Keratinocyte (primary cell): Measurements from ENCODE around the gene SOX30. TPM values are rescaled to one million over a fixed set of nuclear protein-coding genes. Genes with fewer than 3 reads are reported as not detected.

Experiments
- DNase-seq: peaks from one replicate; pipeline ENCODE4 v3.0.0-alpha.2; 2011; ENCODE audit warnings: low read depth, missing footprints, low spot score
- FAIRE-seq: peaks from 2 replicates; lab custom pipeline; 2011; peaks lifted over from hg19 to GRCh38; lab: Jason Lieb, UNC
- H2AFZ ChIP-seq: 2 replicates; pipeline ENCODE4 v1.6.0; 2012; ENCODE audit warnings: low read length, control low read depth, inconsistent platforms; ENCODE audit not compliant: control insufficient read depth
- H3K27ac ChIP-seq: 2 replicates; pipeline ENCODE4 v1.5.1; 2011; ENCODE audit warnings: low read length; ENCODE audit not compliant: control insufficient read depth, insufficient read depth
- H3K27me3 ChIP-seq: 3 replicates; pipeline ENCODE4 v1.6.0; 2011; ENCODE audit warnings: low read length; ENCODE audit not compliant: control insufficient read depth, insufficient read depth; ENCODE audit errors: extremely low read depth
- H3K36me3 ChIP-seq, 2 experiments: 2 replicates in 1 of 2; 3 replicates in 1 of 2; pipeline ENCODE4 v1.5.1; 2011; ENCODE audit warnings: low read length in 2 of 2, mild to moderate bottlenecking in 1 of 2; ENCODE audit not compliant: control insufficient read depth in 2 of 2, insufficient read depth in 2 of 2; ENCODE audit errors: extremely low read depth in 1 of 2
- H3K4me1 ChIP-seq: 3 replicates; pipeline ENCODE4 v1.5.1; 2011; ENCODE audit warnings: low read length; ENCODE audit not compliant: control insufficient read depth, insufficient read depth; ENCODE audit errors: extremely low read depth
- H3K4me2 ChIP-seq: 3 replicates; pipeline ENCODE4 v1.6.0; 2011; ENCODE audit warnings: low read depth, low read length; ENCODE audit not compliant: control insufficient read depth, insufficient read depth; ENCODE audit errors: extremely low read depth
- H3K4me3 ChIP-seq, 3 experiments: fragments of 200-600 bp in 1 of 3; sonication (generic) in 1 of 3; 2 replicates in 2 of 3; 3 replicates in 1 of 3; pipeline ENCODE4 v1.5.1; 2011 to 2016; ENCODE audit warnings: low read length in 3 of 3, mild to moderate bottlenecking in 3 of 3, control low read depth in 2 of 3, inconsistent platforms in 1 of 3, low read depth in 1 of 3, mixed read lengths in 1 of 3, mixed run types in 1 of 3, moderate library complexity in 1 of 3; ENCODE audit not compliant: control insufficient read depth in 2 of 3, insufficient read depth in 2 of 3; ENCODE audit errors: extremely low read depth in 1 of 3
- H3K79me2 ChIP-seq: 2 replicates; pipeline ENCODE4 v1.6.0; 2012; ENCODE audit warnings: low read length; ENCODE audit not compliant: control insufficient read depth, insufficient read depth
- H3K9ac ChIP-seq: 3 replicates; pipeline ENCODE4 v1.6.0; 2011; ENCODE audit warnings: low read length; ENCODE audit not compliant: control insufficient read depth, insufficient read depth; ENCODE audit errors: extremely low read depth
- H3K9me1 ChIP-seq: 3 replicates; pipeline ENCODE4 v1.6.0; 2011; ENCODE audit warnings: low read length; ENCODE audit not compliant: control insufficient read depth, insufficient read depth; ENCODE audit errors: extremely low read depth
- H3K9me3 ChIP-seq: 2 replicates; pipeline ENCODE4 v1.5.1; 2012; ENCODE audit warnings: low read depth, low read length; ENCODE audit not compliant: control insufficient read depth
- H4K20me1 ChIP-seq: 3 replicates; pipeline ENCODE4 v1.6.0; 2011; ENCODE audit warnings: low read length; ENCODE audit not compliant: control insufficient read depth, insufficient read depth; ENCODE audit errors: extremely low read depth
- EZH2 ChIP-seq: IDR thresholded peaks from one replicate; pipeline ENCODE4 v1.6.1; 2012; ENCODE audit warnings: inconsistent platforms, mild to moderate bottlenecking, low read length, moderate library complexity
- dilution Hi-C: fragments of 300-500 bp; cut with MboI; formaldehyde crosslinking; loops from one replicate; pipeline ENCODE4 v1.7.0; 2020; ENCODE audit warnings: low sequenced_read_pairs; ENCODE audit not compliant: extremely low pct_ligation_motif_present
- polyA plus RNA-seq, 5 experiments: library from polyadenylated mRNA; depleted of rRNA in 3 of 5; stranded (reverse) in 3 of 5; stranded (forward) in 1 of 5; unstranded in 1 of 5; fragments of >200 nt; gene quantifications; 1 replicate in 1 of 5; 2 replicates in 3 of 5; 3 replicates in 1 of 5; pipeline versions ENCODE4 v1.2.1 to v1.2.3, GENCODE V29; 2011 to 2012; ENCODE audit warnings: missing spikeins in 2 of 5, low read depth in 1 of 5, low replicate concordance in 1 of 5
- TF ChIP-seq, protein P1 (sequence below), 3 experiments: IDR thresholded peaks in 1 of 3; conservative IDR thresholded peaks in 1 of 3; optimal IDR thresholded peaks in 1 of 3; 2 replicates in 2 of 3; 3 replicates in 1 of 3; pipeline versions ENCODE3 to v1.5.1; 2011; ENCODE audit warnings: low read length in 3 of 3, mild to moderate bottlenecking in 3 of 3, moderate library complexity in 2 of 3, control low read depth in 1 of 3, inconsistent platforms in 1 of 3; ENCODE audit not compliant: insufficient read depth in 2 of 3; ENCODE audit errors: extremely low read depth in 1 of 3

Gene SOX30
- polyA plus RNA-seq, 1 donor (not counting 4 experiments of a cell fraction or from before 2014, with no cell fraction given): 0.05 TPM

DNA sequence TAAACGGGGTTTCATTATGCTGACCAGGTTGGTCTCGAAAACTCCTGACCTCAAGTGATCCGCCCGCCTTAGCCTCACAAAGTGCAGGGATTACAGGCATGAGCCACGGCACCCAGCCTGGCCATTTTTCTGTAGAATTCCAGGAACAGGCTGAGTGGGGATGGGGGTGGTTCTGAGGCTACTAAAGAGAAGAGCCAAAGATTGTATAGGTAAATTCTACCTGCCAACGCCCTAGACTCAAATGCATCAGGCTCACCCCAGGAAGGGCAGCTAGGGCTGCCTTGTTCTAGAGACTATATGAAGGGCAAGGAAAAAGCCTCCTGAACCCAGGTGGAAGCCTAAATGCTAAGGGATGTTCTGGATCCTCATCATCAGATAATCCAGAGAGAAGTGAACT is 17.5 kb upstream of the SOX30 start:
- Histone ChIP-seq H3K9me1 (no peaks in the 10 kb centered on the region), H3K9me3 (no peaks in the 10 kb centered on the region), H3K9ac (no peak overlapping the region), H3K4me3 (no peak overlapping the region), H3K4me2 (no peak overlapping the region), H3K27me3 (peaks cover 16% of the 10 kb centered on the region), H3K27ac (no peak overlapping the region), H3K4me1 (peaks cover 5% of the 10 kb centered on the region), H3K79me2 (no peaks in the 10 kb centered on the region), H3K36me3 (no peaks in the 10 kb centered on the region), H4K20me1 (no peaks in the 10 kb centered on the region), H2AFZ (no peak overlapping the region)
- dilution Hi-C loops: no loop called here
- no peak for FAIRE-seq
- TF ChIP-seq, protein P1, sequence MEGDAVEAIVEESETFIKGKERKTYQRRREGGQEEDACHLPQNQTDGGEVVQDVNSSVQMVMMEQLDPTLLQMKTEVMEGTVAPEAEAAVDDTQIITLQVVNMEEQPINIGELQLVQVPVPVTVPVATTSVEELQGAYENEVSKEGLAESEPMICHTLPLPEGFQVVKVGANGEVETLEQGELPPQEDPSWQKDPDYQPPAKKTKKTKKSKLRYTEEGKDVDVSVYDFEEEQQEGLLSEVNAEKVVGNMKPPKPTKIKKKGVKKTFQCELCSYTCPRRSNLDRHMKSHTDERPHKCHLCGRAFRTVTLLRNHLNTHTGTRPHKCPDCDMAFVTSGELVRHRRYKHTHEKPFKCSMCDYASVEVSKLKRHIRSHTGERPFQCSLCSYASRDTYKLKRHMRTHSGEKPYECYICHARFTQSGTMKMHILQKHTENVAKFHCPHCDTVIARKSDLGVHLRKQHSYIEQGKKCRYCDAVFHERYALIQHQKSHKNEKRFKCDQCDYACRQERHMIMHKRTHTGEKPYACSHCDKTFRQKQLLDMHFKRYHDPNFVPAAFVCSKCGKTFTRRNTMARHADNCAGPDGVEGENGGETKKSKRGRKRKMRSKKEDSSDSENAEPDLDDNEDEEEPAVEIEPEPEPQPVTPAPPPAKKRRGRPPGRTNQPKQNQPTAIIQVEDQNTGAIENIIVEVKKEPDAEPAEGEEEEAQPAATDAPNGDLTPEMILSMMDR (optimal IDR thresholded peaks at IDR 0.05 in 1 of 3, IDR thresholded peaks at IDR 0.05 in 1 of 3, conservative IDR thresholded peaks at IDR 0.05 in 1 of 3; ENCODE audit: extremely low read depth in 1 of 3, insufficient read depth in 2 of 3, low read length in 3 of 3): no peak
- no peak for TF ChIP-seq EZH2
- no peak for DNase-seq

DNA sequence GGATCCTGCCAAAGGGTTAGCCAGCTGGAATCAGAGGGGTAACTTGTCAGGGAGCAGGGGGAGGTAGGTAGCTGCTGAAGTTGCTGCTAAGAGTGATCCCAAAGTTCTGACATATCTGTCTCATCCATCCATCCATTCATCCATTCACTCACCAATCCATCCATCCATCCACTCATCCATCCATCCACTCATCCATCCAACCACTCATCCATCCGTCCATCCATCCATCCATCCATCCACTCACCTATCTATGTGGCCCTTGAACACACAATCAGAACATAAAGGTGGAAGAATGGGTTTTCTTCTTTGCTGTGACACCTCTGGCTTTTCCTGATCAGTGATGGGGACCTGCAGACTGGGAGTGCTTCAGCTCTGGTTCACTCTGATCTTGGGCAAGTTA is 16.1 kb upstream of the SOX30 start:
- no peak for FAIRE-seq

More for the DNA sequence above, 16.1 kb upstream of the SOX30 start:
- H3K4me1 ChIP-seq: peaks cover 5% of the 10 kb centered on the region
- no peaks in the 10 kb centered on the region for H3K9me1 ChIP-seq
- no peak overlapping the region for H3K4me3 ChIP-seq
- dilution Hi-C loops: no loop called here
- no peak overlapping the region for H3K9ac ChIP-seq
- H2AFZ ChIP-seq: no peak overlapping the region
- no peak overlapping the region for H3K27ac ChIP-seq
- no peak overlapping the region for H3K4me2 ChIP-seq
- no peak for TF ChIP-seq EZH2
- TF ChIP-seq, protein P1 (optimal IDR thresholded peaks at IDR 0.05 in 1 of 3, IDR thresholded peaks at IDR 0.05 in 1 of 3, conservative IDR thresholded peaks at IDR 0.05 in 1 of 3; ENCODE audit: extremely low read depth in 1 of 3, insufficient read depth in 2 of 3, low read length in 3 of 3): no peak
- no peaks in the 10 kb centered on the region for H4K20me1 ChIP-seq
- DNase-seq: no peak
- no peaks in the 10 kb centered on the region for H3K79me2 ChIP-seq
- no peaks in the 10 kb centered on the region for H3K9me3 ChIP-seq
- no peaks in the 10 kb centered on the region for H3K36me3 ChIP-seq
- H3K27me3 ChIP-seq: peaks cover 16% of the 10 kb centered on the region
